ENCODE measurements around the gene GTF3C1.

DNA sequence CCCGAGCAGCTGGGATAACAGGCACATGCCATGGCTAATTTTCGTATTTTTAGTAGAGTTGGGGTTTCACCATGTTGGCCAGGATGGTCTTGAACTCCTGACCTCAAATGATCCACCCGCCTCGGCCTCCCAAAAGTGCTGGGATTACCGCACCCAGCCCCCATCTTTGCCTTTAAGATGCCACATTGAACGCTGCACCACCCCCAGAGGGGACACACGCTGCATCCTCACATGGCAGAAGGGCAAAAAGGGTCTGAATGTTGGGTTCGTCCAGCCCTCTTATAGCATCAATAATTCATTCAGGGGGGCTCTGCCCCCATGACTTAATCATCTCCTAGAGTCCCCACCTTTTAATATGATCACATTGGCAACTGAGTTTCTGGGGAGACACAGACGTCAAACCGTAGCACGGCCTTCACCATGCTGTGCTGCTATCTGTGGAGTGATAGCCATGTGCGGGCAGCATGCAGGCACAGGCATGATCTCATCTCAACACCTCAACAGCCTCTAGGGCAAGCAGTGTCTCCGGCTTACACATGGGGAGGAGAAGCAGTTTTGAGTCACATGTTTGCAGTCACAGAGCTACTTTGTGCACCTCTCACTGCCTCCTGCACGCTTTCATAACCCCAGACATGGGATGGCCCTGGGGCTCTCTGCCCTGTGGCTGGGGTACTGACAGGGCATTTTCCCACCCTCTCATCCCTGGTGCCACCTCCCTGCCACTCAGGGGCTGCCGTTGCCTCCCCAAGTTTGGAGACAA lies 117.8 kb downstream of the GTF3C1 start:
- TF ChIP-seq, protein P1, sequence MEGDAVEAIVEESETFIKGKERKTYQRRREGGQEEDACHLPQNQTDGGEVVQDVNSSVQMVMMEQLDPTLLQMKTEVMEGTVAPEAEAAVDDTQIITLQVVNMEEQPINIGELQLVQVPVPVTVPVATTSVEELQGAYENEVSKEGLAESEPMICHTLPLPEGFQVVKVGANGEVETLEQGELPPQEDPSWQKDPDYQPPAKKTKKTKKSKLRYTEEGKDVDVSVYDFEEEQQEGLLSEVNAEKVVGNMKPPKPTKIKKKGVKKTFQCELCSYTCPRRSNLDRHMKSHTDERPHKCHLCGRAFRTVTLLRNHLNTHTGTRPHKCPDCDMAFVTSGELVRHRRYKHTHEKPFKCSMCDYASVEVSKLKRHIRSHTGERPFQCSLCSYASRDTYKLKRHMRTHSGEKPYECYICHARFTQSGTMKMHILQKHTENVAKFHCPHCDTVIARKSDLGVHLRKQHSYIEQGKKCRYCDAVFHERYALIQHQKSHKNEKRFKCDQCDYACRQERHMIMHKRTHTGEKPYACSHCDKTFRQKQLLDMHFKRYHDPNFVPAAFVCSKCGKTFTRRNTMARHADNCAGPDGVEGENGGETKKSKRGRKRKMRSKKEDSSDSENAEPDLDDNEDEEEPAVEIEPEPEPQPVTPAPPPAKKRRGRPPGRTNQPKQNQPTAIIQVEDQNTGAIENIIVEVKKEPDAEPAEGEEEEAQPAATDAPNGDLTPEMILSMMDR (IDR thresholded peaks at IDR 0.05), result no peak
- TF ChIP-seq POLR2AphosphoS5 (IDR thresholded peaks at IDR 0.05), result no peak
